A673 (cell line): ENCODE measurements around the gene SPINK8. TPM values are rescaled to one million over a fixed set of nuclear protein-coding genes. Genes with fewer than 3 reads are reported as not detected.

Experiments
- BruUV-seq: library from RNA; stranded (reverse); fragments of 400-500 nt; replicated peaks from 2 replicates; lab custom pipeline; 2021; lab: Mats Ljungman, UMichigan
- CTCF ChIA-PET: fragments of 300-600 bp; sonication (Branson Sonifier 250); formaldehyde crosslinking; loops from one replicate; lab custom pipeline; 2022; ENCODE audit warnings: antibody characterized with exemption; lab: Charles Lee
- POLR2A ChIA-PET: fragments of 300-600 bp; sonication (Branson Sonifier 250); formaldehyde crosslinking; loops from one replicate; lab custom pipeline; 2022; ENCODE audit warnings: antibody characterized with exemption; ENCODE audit not compliant: low non-redundant PET; lab: Charles Lee
- DNase-seq: peaks from one replicate; pipeline ENCODE4 v3.0.0-alpha.2; 2015; ENCODE audit warnings: low spot score
- H3K27ac ChIP-seq: fragments of 200-600 bp; sonication (generic); 2 replicates; pipeline ENCODE4 v1.5.1; 2016; ENCODE audit warnings: mixed run types, low read depth, mild to moderate bottlenecking, mixed read lengths, antibody characterized with exemption, low read length; ENCODE audit not compliant: poor library complexity, severe bottlenecking
- H3K27me3 ChIP-seq: fragments of 200-600 bp; sonication (generic); replicated peaks from 2 replicates; pipeline ENCODE4 v1.6.1; 2017; ENCODE audit warnings: mixed run types, low read depth, mild to moderate bottlenecking, mixed read lengths, antibody characterized with exemption, low read length; ENCODE audit not compliant: insufficient read depth, poor library complexity
- H3K36me3 ChIP-seq: fragments of 200-600 bp; sonication (generic); 2 replicates; pipeline ENCODE4 v1.6.1; 2016; ENCODE audit warnings: mixed run types, mild to moderate bottlenecking, mixed read lengths, antibody characterized with exemption, low read length; ENCODE audit not compliant: insufficient read depth, poor library complexity, severe bottlenecking
- H3K4me1 ChIP-seq: fragments of 200-600 bp; sonication (generic); 2 replicates; pipeline ENCODE4 v1.6.1; 2017; ENCODE audit warnings: mixed run types, mild to moderate bottlenecking, mixed read lengths, antibody characterized with exemption, low read length; ENCODE audit not compliant: insufficient read depth, poor library complexity, severe bottlenecking
- H3K4me3 ChIP-seq: fragments of 200-600 bp; sonication (generic); 2 replicates; pipeline ENCODE4 v1.5.1; 2016; ENCODE audit warnings: low read depth, mixed run types, mild to moderate bottlenecking, mixed read lengths, low read length; ENCODE audit not compliant: poor library complexity, severe bottlenecking
- H3K9me3 ChIP-seq: fragments of 200-600 bp; sonication (generic); 2 replicates; pipeline ENCODE4 v1.6.1; 2016; ENCODE audit warnings: mixed run types, low read depth, mild to moderate bottlenecking, mixed read lengths, antibody characterized with exemption, low read length; ENCODE audit not compliant: poor library complexity, severe bottlenecking
- EZH2 ChIP-seq: fragments of 200-600 bp; sonication (generic); IDR thresholded peaks from 2 replicates; pipeline ENCODE4 v1.6.1; 2017; ENCODE audit warnings: borderline replicate concordance, low read depth, mild to moderate bottlenecking, mixed read lengths, antibody characterized with exemption, low read length; ENCODE audit not compliant: poor library complexity, severe bottlenecking
- intact Hi-C: fragments of 100-400 bp; cut with micrococcal nuclease; formaldehyde crosslinking; loops from one replicate; pipeline ENCODE4 v1.10.0; 2022; ENCODE audit not compliant: unreplicated experiment
- total RNA-seq: library from RNA; stranded (reverse); gene quantifications from 2 replicates; pipeline ENCODE4 v1.2.3, GENCODE V29; 2021
- TF ChIP-seq, protein P1 (sequence below): fragments of 300-800, 200-600 bp; sonication (generic); conservative IDR thresholded peaks from 2 replicates; pipeline ENCODE4 v1.5.1; 2017; ENCODE audit warnings: low read depth, mild to moderate bottlenecking, antibody characterized with exemption, low read length, moderate library complexity, mixed read lengths

Gene SPINK8
- total RNA-seq, 1 experiment from 2014 or later: not detected

DNA sequence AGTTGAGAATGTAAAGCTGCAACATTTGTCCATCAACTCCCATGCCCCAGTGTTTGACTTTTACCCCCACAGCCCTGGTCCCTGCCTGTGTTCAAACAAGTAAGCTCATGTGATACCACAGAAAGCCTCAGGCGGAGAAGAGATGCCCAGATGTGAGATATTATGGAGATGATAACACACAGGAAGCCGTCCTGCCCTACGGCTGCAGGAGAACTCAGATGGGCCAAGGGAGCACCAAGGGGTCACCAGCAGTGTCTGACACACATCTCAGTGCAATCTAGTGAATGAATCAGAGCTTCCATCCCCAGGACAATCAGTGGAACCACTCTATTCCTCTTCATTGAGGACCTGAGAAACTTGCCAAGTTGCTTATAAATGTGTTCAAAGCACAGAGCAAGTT lies 14.0 kb upstream of the SPINK8 start:
- Histone ChIP-seq H3K27ac (no peak overlapping the region), H3K9me3 (no peaks in the 10 kb centered on the region), H3K36me3 (no peaks in the 10 kb centered on the region), H3K4me1 (no peaks in the 10 kb centered on the region), H3K27me3 (no peaks in the 10 kb centered on the region), H3K4me3 (no peak overlapping the region)
- intact Hi-C loops: no loop called here
- ChIA-PET CTCF (no interaction called here), POLR2A (interaction anchor here (0.7 kb wide), 1 partner anchor 29 kb away, joined by 4 read pairs; no protein-coding TSS in a partner anchor)
- TF ChIP-seq, protein P1, sequence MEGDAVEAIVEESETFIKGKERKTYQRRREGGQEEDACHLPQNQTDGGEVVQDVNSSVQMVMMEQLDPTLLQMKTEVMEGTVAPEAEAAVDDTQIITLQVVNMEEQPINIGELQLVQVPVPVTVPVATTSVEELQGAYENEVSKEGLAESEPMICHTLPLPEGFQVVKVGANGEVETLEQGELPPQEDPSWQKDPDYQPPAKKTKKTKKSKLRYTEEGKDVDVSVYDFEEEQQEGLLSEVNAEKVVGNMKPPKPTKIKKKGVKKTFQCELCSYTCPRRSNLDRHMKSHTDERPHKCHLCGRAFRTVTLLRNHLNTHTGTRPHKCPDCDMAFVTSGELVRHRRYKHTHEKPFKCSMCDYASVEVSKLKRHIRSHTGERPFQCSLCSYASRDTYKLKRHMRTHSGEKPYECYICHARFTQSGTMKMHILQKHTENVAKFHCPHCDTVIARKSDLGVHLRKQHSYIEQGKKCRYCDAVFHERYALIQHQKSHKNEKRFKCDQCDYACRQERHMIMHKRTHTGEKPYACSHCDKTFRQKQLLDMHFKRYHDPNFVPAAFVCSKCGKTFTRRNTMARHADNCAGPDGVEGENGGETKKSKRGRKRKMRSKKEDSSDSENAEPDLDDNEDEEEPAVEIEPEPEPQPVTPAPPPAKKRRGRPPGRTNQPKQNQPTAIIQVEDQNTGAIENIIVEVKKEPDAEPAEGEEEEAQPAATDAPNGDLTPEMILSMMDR: no peak
- no peak for TF ChIP-seq EZH2
- BruUV-seq: no TSS peak
- DNase-seq: no peak

DNA sequence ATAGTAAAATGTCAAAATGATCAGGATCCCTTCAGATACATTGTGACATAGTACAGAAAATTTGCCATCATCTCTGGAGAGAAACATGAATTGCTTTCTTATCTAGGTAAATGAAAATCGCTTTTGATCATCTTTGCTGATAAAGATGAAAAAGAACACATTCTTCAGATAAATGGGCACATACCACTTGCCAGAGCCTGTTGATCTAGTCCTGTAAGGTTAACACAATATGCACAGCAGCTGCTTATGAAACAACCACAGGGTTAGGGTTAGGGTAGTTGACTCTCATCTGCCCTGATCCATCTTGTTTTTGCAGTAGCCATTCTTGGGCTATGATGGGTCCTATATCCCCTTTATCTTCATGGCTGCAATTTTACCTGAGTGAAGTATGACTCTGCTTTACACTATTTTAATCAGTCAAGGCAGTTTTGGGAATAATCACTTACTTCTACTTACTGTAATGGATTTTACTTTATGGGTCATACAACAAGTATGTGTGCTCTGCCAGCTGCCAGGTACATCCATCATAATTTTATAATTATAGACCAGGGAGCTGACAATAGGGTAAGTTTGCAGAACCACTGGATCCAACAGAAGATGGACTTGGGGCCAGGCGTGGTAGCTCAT lies 12.6 kb upstream of the SPINK8 start:
- BruUV-seq: no TSS peak
- ChIA-PET POLR2A (no interaction called here), CTCF (no interaction called here)
- TF ChIP-seq, protein P1: no peak
- no peak for TF ChIP-seq EZH2
- H3K9me3 ChIP-seq: no peaks in the 10 kb centered on the region
- H3K4me1 ChIP-seq: no peaks in the 10 kb centered on the region
- no peaks in the 10 kb centered on the region for H3K36me3 ChIP-seq
- intact Hi-C loops: no loop called here
- DNase-seq: no peak
- H3K4me3 ChIP-seq: no peak overlapping the region
- no peaks in the 10 kb centered on the region for H3K27me3 ChIP-seq
- no peak overlapping the region for H3K27ac ChIP-seq

DNA sequence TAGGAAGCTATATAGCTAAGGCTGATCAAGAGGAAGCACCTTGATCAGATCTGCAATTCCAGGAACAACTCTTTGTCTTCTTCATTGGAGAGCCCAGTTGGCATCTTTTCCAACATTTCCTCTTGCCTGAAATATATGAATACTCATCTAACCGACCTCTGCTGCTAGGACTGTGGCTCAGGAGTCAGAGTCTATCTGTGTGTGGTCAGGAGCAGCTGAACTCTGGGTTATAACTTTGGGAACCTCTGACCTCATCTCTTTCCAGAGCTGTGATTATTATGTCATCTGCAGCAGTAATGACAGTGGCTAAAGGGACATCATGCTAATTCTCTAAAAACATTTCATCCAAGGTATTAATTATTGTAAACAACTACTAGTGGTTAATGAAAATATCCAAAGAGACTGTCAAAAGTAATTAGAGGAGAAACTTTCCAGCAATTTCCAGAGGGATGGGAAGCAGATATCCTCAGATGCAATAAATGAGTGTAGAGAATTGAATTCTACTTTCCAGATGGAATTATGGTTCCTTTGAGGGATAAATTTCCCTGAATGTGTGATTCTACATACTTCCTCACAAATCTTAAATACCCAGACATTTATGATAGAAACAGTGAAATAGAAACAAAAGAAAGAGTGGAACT lies 11.5 kb upstream of the SPINK8 start:
- H3K27me3 ChIP-seq: no peaks in the 10 kb centered on the region
- no peak overlapping the region for H3K27ac ChIP-seq
- TF ChIP-seq, protein P1: no peak
- TF ChIP-seq EZH2: no peak
- POLR2A ChIA-PET: no interaction called here
- intact Hi-C loops: no loop called here
- no peaks in the 10 kb centered on the region for H3K4me1 ChIP-seq
- no peaks in the 10 kb centered on the region for H3K9me3 ChIP-seq
- DNase-seq: no peak
- H3K4me3 ChIP-seq: no peak overlapping the region
- H3K36me3 ChIP-seq: no peaks in the 10 kb centered on the region
- no TSS peak for BruUV-seq
- CTCF ChIA-PET: no interaction called here
